Tibial nerve (tissue), 4 donors: ENCODE measurements around the gene TMEM158.

Experiments
- CTCF ChIP-seq, 5 experiments: fragments of 200-600 bp in 3 of 5; fragments of 450-650 bp in 2 of 5; sonication (generic) in 3 of 5; IDR thresholded peaks; one replicate each; pipeline ENCODE4 v1.5.1; 2016 to 2019; ENCODE audit warnings: antibody characterized with exemption in 5 of 5, mild to moderate bottlenecking in 3 of 5, moderate library complexity in 2 of 5
- EP300 ChIP-seq, 2 donors: sonication (generic); formaldehyde crosslinking; IDR thresholded peaks; one replicate each; pipeline ENCODE4 v1.6.1; 2017; ENCODE audit warnings: antibody characterized with exemption in 2 of 2, mild to moderate bottlenecking in 1 of 2
- POLR2A ChIP-seq, 2 donors: fragments of 450-650 bp; IDR thresholded peaks; one replicate each; pipeline ENCODE4 v1.6.1; 2017; ENCODE audit warnings: antibody characterized with exemption in 2 of 2, mild to moderate bottlenecking in 2 of 2, moderate library complexity in 2 of 2

GRCh38 chr3:45214061-45214680 is 11.9 kb downstream of the TMEM158 start:
- no peak for TF ChIP-seq CTCF (IDR thresholded peaks at IDR 0.05)
- no peak for TF ChIP-seq POLR2A (IDR thresholded peaks at IDR 0.05)
- TF ChIP-seq EP300 (IDR thresholded peaks at IDR 0.05): no peak
